SU-DHL-6 (cell line): Measurements from ENCODE around the gene CLIP4.

Source experiments
- H2AFZ ChIP-seq: fragments of 200-600 bp; sonication (generic); 2 replicates; pipeline ENCODE4 v1.6.1; 2014; ENCODE audit warnings: low read depth, mild to moderate bottlenecking, moderate library complexity, mixed read lengths, antibody characterized with exemption, low read length; ENCODE audit not compliant: severe bottlenecking
- H3F3A ChIP-seq: fragments of 200-600 bp; shearing (Covaris generic); 2 replicates; pipeline ENCODE4 v1.6.0; 2016; ENCODE audit warnings: antibody characterized with exemption, mild to moderate bottlenecking; ENCODE audit not compliant: insufficient read depth
- H3K27ac ChIP-seq: fragments of 200-600 bp; sonication (generic); 2 replicates; pipeline ENCODE4 v1.5.1; 2016; ENCODE audit warnings: low read depth, mild to moderate bottlenecking, low read length, moderate library complexity, mixed read lengths
- H3K27me3 ChIP-seq: fragments of 200-600 bp; sonication (generic), shearing (Covaris generic); 2 replicates; pipeline ENCODE4 v1.6.0; 2014; ENCODE audit warnings: mild to moderate bottlenecking, low read length
- H3K36me3 ChIP-seq: fragments of 200-600 bp; sonication (generic); 2 replicates; pipeline ENCODE4 v1.6.1; 2014; ENCODE audit warnings: mild to moderate bottlenecking, low read length, mixed read lengths
- H3K4me2 ChIP-seq: fragments of 300-600, 200-600 bp; shearing (Covaris generic), sonication (generic); 2 replicates; pipeline ENCODE4 v1.6.0; 2014; ENCODE audit warnings: low read length, low read depth, mild to moderate bottlenecking; ENCODE audit not compliant: poor library complexity, severe bottlenecking
- H3K4me3 ChIP-seq: fragments of 200-600 bp; sonication (generic); 2 replicates; pipeline ENCODE4 v1.5.1; 2014; ENCODE audit warnings: antibody characterized with exemption, low read length, mild to moderate bottlenecking, mixed read lengths; ENCODE audit not compliant: insufficient read depth, poor library complexity, severe bottlenecking
- H3K79me2 ChIP-seq: fragments of 200-600 bp; sonication (generic); 2 replicates; pipeline ENCODE4 v1.6.1; 2014; ENCODE audit warnings: mild to moderate bottlenecking, low read length, moderate library complexity; ENCODE audit not compliant: insufficient read depth
- H3K9ac ChIP-seq: fragments of 200-600 bp; sonication (generic); 2 replicates; pipeline ENCODE4 v1.7.0; 2014; ENCODE audit warnings: mild to moderate bottlenecking, low read length
- H3K9me2 ChIP-seq: fragments of 200-600 bp; sonication (generic); replicated peaks from 2 replicates; pipeline ENCODE4 v1.6.1; 2014; ENCODE audit warnings: low read length; ENCODE audit not compliant: insufficient read depth
- H3K9me3 ChIP-seq: fragments of 200-600 bp; sonication (generic); 2 replicates; pipeline ENCODE4 v1.6.1; 2014; ENCODE audit warnings: low read length, mixed read lengths; ENCODE audit not compliant: insufficient read depth
- H4K20me1 ChIP-seq: fragments of 200-600 bp; sonication (generic); 2 replicates; pipeline ENCODE4 v1.6.1; 2014; ENCODE audit warnings: low read depth, mild to moderate bottlenecking, antibody characterized with exemption, low read length, moderate library complexity, mixed read lengths
- EZH2phosphoT487 ChIP-seq: fragments of 200-600 bp; sonication (generic), shearing (Covaris generic); conservative IDR thresholded peaks from 2 replicates; pipeline ENCODE4 v1.6.1; 2018; ENCODE audit warnings: mild to moderate bottlenecking, antibody characterized with exemption, low read length, moderate library complexity, mixed read lengths
- TF ChIP-seq, protein P1 (sequence below): fragments of 200-600 bp; sonication (generic); IDR thresholded peaks from one replicate; pipeline ENCODE4 v1.5.1; 2017; ENCODE audit warnings: antibody characterized with exemption, mild to moderate bottlenecking, low read length, moderate library complexity; ENCODE audit not compliant: insufficient read depth, poor library complexity, severe bottlenecking

CLIP4 gene

GRCh38 chr2:29074411-29074810, 40.8 kb upstream of the CLIP4 start, which contains the start of gene PCARE:
TSS of gene PCARE (minus strand) at chr2:29074523. CDS start at chr2:29074261, 262 bp downstream.
- TF ChIP-seq, protein P1, sequence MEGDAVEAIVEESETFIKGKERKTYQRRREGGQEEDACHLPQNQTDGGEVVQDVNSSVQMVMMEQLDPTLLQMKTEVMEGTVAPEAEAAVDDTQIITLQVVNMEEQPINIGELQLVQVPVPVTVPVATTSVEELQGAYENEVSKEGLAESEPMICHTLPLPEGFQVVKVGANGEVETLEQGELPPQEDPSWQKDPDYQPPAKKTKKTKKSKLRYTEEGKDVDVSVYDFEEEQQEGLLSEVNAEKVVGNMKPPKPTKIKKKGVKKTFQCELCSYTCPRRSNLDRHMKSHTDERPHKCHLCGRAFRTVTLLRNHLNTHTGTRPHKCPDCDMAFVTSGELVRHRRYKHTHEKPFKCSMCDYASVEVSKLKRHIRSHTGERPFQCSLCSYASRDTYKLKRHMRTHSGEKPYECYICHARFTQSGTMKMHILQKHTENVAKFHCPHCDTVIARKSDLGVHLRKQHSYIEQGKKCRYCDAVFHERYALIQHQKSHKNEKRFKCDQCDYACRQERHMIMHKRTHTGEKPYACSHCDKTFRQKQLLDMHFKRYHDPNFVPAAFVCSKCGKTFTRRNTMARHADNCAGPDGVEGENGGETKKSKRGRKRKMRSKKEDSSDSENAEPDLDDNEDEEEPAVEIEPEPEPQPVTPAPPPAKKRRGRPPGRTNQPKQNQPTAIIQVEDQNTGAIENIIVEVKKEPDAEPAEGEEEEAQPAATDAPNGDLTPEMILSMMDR, result no peak
- no peak for TF ChIP-seq EZH2phosphoT487
- Histone ChIP-seq H3K4me2 (no peak within 1 kb of the TSS), H3K27me3 (no peaks in the 10 kb centered on the region), H3K36me3 (no peaks in the 10 kb centered on the region), H2AFZ (no peak within 1 kb of the TSS), H3K4me3 (no peak within 1 kb of the TSS), H3K27ac (no peak within 1 kb of the TSS), H3F3A (no peaks in the 10 kb centered on the region), H4K20me1 (no peaks in the 10 kb centered on the region), H3K9ac (no peak within 1 kb of the TSS), H3K9me3 (peaks cover 4% of the 10 kb centered on the region; the same call in 1 of the 2 replicates), H3K9me2 (no peaks in the 10 kb centered on the region), H3K79me2 (no peaks in the 10 kb centered on the region)

DNA sequence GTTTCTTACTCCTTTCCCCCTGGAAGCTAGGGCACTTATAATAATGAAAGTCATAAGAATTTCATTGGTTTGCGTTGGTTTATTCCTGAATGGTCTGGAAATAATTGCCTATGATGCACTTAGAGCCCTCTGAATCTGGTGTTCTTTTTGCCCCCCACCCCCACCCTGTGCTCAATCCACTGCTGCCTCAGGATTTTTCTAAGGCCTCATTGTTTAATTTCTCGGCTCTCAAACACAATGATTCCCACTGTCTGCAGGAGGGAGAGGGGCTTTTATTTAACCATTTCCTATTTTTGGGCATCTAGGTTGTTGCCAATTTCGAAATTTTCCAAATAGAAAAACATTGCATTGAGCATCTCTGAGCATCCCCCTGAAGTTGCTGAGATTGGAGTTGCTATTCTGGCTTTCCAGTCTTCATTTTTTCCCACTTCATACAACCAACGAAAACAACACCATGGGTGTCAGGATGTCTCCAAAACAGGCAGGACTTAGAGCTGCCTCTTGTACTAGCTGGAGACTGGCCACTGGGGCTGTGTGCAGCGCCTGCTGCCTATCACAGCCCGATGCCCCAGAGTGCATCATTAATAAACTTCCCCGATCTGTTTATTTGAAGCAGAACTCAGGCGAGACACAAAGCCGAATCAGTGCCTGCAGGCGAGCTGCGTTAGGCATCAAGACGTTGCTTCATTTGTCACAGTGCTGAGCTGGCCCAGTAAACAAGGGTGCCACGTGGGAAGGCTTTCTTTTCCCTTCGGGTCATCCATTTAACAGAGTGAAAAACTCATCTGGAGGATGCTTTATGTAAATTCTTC, 39.1 kb upstream of the CLIP4 start:
- H3K27ac ChIP-seq, result no peak overlapping the region
- no peaks in the 10 kb centered on the region for H3K36me3 ChIP-seq
- H2AFZ ChIP-seq, result no peak overlapping the region
- H3K4me3 ChIP-seq, result no peak overlapping the region
- H3K9me3 ChIP-seq, result peaks cover 20% of the 10 kb centered on the region
- H3K79me2 ChIP-seq, result no peaks in the 10 kb centered on the region
- no peaks in the 10 kb centered on the region for H3K27me3 ChIP-seq
- H3K9me2 ChIP-seq, result no peaks in the 10 kb centered on the region
- no peak overlapping the region for H3K9ac ChIP-seq
- no peak overlapping the region for H3K4me2 ChIP-seq
- TF ChIP-seq, protein P1, result no peak
- TF ChIP-seq EZH2phosphoT487, result no peak
- no peaks in the 10 kb centered on the region for H4K20me1 ChIP-seq
- H3F3A ChIP-seq, result no peaks in the 10 kb centered on the region

GRCh38 chr2:29079887-29080286, 35.3 kb upstream of the CLIP4 start:
- H3K9me2 ChIP-seq, result no peaks in the 10 kb centered on the region
- TF ChIP-seq, protein P1, result no peak
- no peak for TF ChIP-seq EZH2phosphoT487
- H3K79me2 ChIP-seq, result no peaks in the 10 kb centered on the region
- H3K4me2 ChIP-seq, result no peak overlapping the region
- H3K9me3 ChIP-seq, result peaks cover 24% of the 10 kb centered on the region
- H3F3A ChIP-seq, result no peaks in the 10 kb centered on the region
- H3K36me3 ChIP-seq, result no peaks in the 10 kb centered on the region
- no peaks in the 10 kb centered on the region for H3K27me3 ChIP-seq
- H3K27ac ChIP-seq, result no peak overlapping the region
- H4K20me1 ChIP-seq, result no peaks in the 10 kb centered on the region
- H3K9ac ChIP-seq, result no peak overlapping the region
- H3K4me3 ChIP-seq, result no peak overlapping the region
- no peak overlapping the region for H2AFZ ChIP-seq
